Measurements from ENCODE around the gene TUBA4B. TPM values are rescaled to one million over a fixed set of nuclear protein-coding genes. Genes with fewer than 3 reads are reported as not detected.
A peak's percentile ranks its signal among the peaks of the same experiment; 100 is the strongest.

Gene TUBA4B
- total and polyA plus RNA-seq, 12 donors: not detected

DNA sequence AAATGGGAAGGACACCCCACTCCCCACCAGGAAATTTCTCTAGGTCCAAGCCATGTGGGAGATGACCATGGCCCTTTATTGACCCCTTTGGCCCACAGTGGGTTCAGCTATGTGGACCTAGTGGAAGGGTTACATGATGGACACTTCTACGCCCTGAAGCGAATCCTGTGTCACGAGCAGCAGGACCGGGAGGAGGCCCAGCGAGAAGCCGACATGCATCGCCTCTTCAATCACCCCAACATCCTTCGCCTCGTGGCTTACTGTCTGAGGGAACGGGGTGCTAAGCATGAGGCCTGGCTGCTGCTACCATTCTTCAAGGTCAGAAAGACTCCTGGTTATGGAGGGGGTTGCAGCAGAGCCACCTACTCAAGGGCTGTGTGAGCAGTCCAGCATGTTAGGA lies 6.5 kb upstream of the TUBA4B start:
- TF ChIP-seq, protein P1, sequence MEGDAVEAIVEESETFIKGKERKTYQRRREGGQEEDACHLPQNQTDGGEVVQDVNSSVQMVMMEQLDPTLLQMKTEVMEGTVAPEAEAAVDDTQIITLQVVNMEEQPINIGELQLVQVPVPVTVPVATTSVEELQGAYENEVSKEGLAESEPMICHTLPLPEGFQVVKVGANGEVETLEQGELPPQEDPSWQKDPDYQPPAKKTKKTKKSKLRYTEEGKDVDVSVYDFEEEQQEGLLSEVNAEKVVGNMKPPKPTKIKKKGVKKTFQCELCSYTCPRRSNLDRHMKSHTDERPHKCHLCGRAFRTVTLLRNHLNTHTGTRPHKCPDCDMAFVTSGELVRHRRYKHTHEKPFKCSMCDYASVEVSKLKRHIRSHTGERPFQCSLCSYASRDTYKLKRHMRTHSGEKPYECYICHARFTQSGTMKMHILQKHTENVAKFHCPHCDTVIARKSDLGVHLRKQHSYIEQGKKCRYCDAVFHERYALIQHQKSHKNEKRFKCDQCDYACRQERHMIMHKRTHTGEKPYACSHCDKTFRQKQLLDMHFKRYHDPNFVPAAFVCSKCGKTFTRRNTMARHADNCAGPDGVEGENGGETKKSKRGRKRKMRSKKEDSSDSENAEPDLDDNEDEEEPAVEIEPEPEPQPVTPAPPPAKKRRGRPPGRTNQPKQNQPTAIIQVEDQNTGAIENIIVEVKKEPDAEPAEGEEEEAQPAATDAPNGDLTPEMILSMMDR (IDR thresholded peaks at IDR 0.05): no peak
- no peak for ATAC-seq
- DNase-seq: no peak
- intact Hi-C loops (cut with DNase I): no loop called here
- whole genome bisulfite sequencing, 2 donors: 96% methylated on average over 10 of the region's 10 CpGs
- no peaks in the 10 kb centered on the region for H3K9me3 ChIP-seq
- no peaks in the 10 kb centered on the region for H3K27me3 ChIP-seq
- H3K27ac ChIP-seq: peak overlapping the region in 2 of 10 donors; percentile 93 to 99
- H3K36me3 ChIP-seq: peaks cover 0 to 43% (median 7%) of the 10 kb centered on the region in 9 donors
- no peak overlapping the region for H3K4me3 ChIP-seq
- peaks cover 25 to 68% (median 50%) of the 10 kb centered on the region in 9 donors for H3K4me1 ChIP-seq

DNA sequence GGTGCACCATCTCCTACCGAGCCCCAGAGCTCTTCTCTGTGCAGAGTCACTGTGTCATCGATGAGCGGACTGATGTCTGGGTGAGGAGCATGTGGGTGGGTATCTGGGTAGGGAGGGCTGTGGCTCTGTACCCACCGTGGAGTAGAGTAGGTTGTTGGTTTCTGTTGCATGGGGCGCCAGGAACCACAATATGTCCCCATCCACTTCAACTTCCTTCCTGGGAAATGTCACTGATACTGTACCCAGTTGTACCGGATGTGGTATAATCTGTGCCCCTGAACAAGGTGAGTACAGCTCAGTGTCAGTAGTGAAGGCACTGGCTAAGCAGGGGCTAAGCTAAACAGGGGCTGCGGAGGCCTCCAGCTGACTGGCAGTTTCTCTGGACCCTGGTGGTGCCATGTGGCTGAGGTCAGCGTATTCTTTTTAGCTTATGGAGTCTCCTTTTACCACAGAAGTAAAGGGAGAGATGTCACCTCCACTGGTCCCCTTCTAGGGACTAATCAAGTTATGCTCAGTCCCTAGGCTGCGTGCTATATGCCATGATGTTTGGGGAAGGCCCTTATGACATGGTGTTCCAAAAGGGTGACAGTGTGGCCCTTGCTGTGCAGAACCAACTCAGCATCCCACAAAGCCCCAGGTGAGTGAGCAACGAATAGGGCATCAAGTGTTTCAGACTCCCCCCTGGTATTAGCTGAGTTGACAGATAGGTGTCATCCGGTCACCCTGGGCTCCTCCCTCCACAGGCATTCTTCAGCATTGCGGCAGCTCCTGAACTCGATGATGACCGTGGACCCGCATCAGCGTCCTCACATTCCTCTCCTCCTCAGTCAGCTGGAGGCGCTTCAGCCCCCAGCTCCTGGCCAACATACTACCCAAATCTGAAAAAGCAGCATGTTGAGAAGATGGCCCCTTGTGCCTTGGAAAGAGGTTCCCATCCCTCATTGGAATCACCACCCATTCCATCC lies 5.1 kb upstream of the TUBA4B start:
- Histone ChIP-seq H3K27ac (peak overlapping the region in 4 of 10 donors; percentile 26 to 99 (median 77)), H3K36me3 (peaks cover 0 to 43% (median 7%) of the 10 kb centered on the region in 9 donors), H3K4me1 (peaks cover 28 to 81% (median 64%) of the 10 kb centered on the region in 9 donors), H3K4me3 (peak overlapping the region in 1 of 10 donors; percentile 22), H3K27me3 (no peaks in the 10 kb centered on the region), H3K9me3 (no peaks in the 10 kb centered on the region)
- TF ChIP-seq, protein P1 (IDR thresholded peaks at IDR 0.05): no peak
- intact Hi-C loops (cut with DNase I): no loop called here
- ATAC-seq (no peak), DNase-seq (no peak)
- 88 to 91% methylated on average over 17 of the region's 17 CpGs for WGBS, 2 donors

DNA sequence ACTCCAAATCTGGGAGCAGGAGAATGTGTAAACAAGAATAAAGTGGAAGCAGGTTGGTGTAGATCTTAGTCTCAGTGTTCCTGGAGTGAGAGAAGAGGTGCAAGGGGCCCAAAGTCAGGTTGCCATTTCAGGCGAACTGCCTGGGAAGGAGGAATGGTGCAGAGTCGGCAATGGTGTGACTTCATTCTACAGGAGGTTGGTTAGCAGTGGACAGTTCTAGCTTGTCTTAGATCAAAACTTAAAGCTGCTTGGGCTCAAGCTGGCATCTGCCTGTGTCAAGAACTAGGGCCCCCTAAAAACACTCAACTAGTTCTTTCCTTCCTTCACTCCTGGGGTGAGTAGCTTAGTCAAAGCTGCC lies 4.2 kb upstream of the TUBA4B start:
- Histone ChIP-seq H3K9me3 (no peaks in the 10 kb centered on the region), H3K4me1 (peaks cover 28 to 88% (median 70%) of the 10 kb centered on the region in 9 donors), H3K27me3 (no peaks in the 10 kb centered on the region), H3K36me3 (peaks cover 0 to 43% (median 7%) of the 10 kb centered on the region in 9 donors), H3K27ac (peak overlapping the region; percentile 46 to 99 (median 76)), H3K4me3 (peak overlapping the region in 3 of 10 donors; percentile 2 to 22 (median 8))
- intact Hi-C loops (cut with DNase I): loop anchor here in 1 of 10 donors (1.0 kb wide), 1 partner anchor 45 kb away; no protein-coding TSS in a partner anchor
- WGBS, 2 donors: 80 to 87% methylated on average over 2 of the region's 2 CpGs
- TF ChIP-seq, protein P1 (IDR thresholded peaks at IDR 0.05): no peak
- ATAC-seq: no peak
- DNase-seq: no peak

DNA sequence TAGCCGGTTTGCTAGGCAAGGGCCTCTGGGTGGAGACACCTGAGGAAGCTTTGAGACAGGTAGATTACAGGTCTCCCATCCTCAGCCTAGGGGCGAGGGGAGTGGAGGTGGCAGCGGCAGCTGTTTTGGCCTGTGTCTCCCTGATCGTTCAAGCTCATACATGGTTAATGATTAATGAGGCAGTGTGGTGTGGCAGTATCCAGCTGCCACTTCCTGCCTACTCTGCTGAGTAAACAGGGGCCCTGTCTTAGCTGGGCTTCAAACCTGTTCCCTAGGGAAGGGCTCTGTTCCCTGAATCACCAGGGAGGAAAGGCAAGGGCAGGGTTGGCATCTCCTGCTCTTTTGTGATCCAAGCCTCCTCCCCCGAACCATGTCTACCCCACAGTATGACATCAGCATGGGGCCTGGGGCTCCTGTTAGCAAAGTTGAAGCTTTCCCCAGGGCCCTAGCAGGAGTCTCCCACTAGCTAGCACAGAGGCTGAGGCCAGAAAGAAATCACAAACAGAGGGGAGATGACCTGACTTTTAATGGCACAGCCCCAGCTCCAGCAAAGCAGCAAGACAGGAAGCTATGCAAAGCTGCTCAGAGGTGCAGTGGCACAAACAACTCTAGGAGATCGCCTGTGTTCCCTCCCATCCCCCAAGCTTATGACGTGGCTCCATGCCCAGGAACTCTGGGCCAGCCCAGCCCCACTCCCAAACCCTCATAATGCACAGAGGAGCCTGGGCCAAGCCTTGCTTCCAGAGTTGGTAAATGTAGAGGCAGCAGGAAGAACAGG lies 3.7 kb upstream of the TUBA4B start:
- Histone ChIP-seq H3K4me3 (peak overlapping the region in 4 of 10 donors; percentile 2 to 22 (median 12)), H3K36me3 (peaks cover 0 to 43% (median 7%) of the 10 kb centered on the region in 9 donors), H3K9me3 (no peaks in the 10 kb centered on the region), H3K27me3 (no peaks in the 10 kb centered on the region), H3K4me1 (peaks cover 34 to 91% (median 76%) of the 10 kb centered on the region in 9 donors), H3K27ac (peak overlapping the region; percentile 46 to 99 (median 76))
- ATAC-seq (peak; percentile 6 to 54 (median 28)), DNase-seq (peak; percentile 67 to 76)
- WGBS, 2 donors: 39 to 40% methylated on average over 7 of the region's 7 CpGs
- TF ChIP-seq, protein P1 (IDR thresholded peaks at IDR 0.05): no peak
- intact Hi-C loops (cut with DNase I): loop anchor here in 1 of 10 donors (1.0 kb wide), 1 partner anchor 45 kb away; no protein-coding TSS in a partner anchor

Measured in heart right ventricle (tissue), 16 donors.